GM12801 (cell line): ENCODE measurements around the gene CDADC1.

Source experiments
- TF ChIP-seq, protein P1 (sequence below): IDR thresholded peaks from one replicate; pipeline ENCODE4 v1.5.1; 2011; ENCODE audit warnings: control low read depth; ENCODE audit not compliant: insufficient read length; ENCODE audit errors: extremely low read depth

The CDADC1 gene

DNA sequence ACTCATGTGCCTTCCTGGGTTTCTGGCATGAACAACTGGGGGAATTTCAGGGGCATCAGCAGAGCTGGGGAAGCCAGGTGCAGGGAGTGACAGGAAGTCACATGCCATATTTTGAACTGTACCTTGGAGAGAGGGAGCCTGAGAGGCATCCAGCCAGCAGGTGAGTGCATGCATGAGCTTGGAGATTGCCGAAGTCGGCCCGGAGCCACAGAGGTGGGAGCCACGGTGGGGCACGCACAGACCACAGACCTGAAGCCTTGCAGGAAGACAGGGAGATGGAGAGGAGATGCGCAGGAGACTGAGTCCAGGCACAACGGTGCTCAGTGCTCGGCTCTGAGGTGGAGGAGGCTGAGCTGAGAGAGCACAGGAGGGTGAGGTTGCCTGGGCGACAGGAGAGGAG lies 55.1 kb downstream of the CDADC1 start:
- TF ChIP-seq, protein P1, sequence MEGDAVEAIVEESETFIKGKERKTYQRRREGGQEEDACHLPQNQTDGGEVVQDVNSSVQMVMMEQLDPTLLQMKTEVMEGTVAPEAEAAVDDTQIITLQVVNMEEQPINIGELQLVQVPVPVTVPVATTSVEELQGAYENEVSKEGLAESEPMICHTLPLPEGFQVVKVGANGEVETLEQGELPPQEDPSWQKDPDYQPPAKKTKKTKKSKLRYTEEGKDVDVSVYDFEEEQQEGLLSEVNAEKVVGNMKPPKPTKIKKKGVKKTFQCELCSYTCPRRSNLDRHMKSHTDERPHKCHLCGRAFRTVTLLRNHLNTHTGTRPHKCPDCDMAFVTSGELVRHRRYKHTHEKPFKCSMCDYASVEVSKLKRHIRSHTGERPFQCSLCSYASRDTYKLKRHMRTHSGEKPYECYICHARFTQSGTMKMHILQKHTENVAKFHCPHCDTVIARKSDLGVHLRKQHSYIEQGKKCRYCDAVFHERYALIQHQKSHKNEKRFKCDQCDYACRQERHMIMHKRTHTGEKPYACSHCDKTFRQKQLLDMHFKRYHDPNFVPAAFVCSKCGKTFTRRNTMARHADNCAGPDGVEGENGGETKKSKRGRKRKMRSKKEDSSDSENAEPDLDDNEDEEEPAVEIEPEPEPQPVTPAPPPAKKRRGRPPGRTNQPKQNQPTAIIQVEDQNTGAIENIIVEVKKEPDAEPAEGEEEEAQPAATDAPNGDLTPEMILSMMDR, result no peak

DNA sequence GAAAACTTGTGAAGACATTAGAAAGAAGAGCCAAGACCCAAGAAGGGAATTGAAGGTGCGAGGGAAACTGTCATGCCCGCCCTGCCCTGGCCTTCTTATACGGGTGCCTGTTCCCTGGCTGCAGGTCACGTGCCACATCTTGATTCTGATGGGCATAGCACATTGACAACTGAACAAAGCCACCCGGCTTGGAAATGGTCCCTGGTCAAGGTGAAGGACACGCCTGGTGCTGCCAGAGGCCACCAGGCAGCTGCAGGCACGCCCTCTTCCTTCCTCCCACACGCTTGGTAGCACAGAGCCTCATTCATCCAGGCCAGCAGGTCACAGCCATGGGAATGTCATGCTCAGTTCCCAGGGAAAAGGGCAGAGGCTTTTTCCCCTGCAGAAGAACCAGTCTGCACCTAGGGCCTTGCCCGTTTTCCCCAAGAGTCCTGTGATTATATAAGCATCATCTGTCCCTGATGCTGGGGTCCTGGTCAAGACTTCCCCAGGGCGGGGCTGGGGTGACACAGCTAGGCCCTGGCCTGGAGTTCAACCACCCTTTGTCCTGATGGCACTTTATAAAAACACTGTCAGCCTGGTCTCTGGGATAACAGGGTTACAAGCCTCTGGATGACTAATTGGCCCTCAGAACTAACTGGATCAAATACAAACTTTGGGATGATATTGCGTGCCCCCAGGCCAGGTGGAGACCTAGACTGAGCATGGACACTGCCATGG lies 56.0 kb downstream of the CDADC1 start:
- TF ChIP-seq, protein P1, result no peak

DNA sequence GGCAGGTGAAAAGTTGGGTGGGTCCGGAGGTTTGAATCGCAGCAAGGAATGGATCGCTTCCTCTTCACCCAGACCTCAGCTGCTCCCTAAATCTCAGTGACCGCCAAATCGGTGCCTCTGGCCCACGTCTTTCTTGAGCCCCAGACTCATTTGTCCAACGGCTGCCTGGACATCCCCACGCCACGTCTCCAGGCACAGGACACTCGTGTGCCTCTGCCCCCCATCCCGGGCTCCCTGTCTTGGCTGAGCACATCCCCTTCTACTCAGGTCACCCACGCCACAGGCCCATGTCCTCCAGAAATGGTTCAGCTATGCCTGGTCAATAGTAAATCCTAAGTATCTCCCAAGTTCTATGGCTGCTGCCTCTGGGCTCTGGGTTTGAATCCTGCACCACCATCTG lies 56.6 kb downstream of the CDADC1 start:
- TF ChIP-seq, protein P1, result no peak

DNA sequence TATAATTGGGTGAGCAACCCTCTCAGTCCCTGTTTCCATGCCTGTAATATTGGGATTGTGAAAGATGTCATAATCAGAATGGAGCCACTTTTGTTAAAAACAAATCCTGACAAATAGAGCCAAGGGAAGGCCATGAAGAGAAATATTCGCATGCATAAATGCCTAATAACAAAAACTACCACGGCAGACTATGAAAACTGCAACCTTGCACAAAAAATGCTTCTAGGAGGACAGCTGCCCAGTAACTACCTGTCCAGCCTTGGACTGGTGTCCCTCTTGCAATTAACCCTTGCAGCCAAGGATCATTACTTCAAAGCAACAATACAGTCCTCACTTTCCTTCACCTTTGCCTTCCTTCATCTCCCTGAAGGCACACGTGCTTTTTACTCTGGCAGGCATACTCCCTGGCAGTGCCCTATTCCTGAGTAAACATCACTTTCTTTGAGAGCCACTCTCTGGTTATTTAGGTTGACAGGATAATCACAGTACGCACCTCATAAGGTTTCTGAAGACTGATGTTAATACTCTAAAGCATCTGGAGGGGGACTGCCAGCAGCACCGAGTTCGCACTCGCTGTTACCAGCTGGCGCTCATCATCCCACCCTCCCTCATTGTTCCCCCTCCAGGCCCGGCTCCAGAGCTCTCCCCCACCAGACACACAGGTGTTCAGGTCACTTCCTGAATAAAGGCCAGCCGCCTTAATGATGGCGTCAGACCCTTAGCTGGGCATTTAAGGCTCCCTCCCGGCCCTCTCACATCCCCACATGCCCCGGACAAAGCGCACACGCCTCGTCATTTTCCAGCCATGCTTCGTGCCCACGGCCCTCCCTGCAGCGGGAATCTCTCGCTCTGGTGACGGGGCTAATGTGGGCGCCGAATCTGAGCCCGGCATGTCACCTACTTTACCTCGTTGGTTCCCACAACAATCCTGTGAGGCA lies 57.3 kb downstream of the CDADC1 start:
- TF ChIP-seq, protein P1, result no peak

DNA sequence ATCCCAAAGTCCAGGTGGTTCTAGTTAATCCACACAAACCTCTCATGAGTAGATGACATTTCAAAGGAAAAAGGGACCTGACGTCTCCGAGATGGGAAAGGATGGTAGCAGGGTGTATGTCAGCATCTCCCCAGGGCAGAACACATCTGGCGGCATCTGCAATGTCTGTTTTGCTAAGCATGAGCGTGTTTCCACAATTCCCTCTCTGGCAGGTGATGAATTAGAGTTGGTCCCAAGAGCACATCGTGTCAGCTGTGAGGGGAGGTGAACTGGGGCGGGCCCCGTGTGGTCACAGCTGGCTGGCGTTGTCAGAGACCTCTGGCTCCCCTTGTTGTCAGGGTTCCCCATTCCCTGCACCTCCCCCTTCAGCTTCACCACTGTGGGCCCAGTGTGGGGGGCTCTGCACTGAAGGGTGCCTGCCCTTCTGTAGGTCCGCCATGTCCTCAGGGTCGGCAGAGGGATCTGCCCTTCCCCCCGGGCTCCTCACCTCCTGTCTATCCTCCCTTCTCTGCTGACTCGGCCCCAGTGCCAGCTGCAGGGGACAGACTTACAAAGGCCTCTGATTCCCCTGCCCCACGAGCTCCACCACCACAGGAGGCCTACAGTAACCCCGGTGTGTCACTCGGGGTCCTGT lies 58.2 kb downstream of the CDADC1 start:
- TF ChIP-seq, protein P1, result no peak

DNA sequence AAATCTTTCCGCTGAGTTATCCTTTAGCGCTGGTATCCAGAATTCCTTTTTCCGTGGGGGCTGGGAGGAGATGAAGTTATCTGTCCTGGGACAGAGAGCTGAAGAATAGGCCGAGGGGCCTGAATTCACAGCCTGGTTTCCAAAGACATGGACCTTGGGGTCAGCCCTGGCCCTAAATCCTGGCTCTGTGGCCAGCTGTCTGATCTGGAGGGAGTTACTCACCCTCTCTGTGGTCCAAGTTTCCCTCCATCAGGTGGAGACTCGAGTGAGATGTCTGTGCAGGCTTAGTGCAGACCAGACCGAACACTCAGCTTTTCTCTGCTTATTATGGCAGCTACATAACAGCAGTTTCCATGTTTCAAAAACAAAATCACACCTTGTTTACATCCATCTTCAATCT lies 59.6 kb downstream of the CDADC1 start:
- TF ChIP-seq, protein P1, result no peak
